ENCODE measurements around the gene SMIM45.

SMIM45 gene

GRCh38 chr22:41974691-41975290, 22.8 kb downstream of the SMIM45 start:
- no peaks in the 10 kb centered on the region for H3K79me1 ChIP-seq (ENCODE audit: insufficient read depth, low read depth, low read length, poor library complexity, severe bottlenecking)
- no peak overlapping the region for H3K27ac Mint-ChIP-seq
- no peak overlapping the region for H3T11ph ChIP-seq (ENCODE audit: low read length)
- no peak overlapping the region for H4K8ac ChIP-seq (replicated peaks; ENCODE audit: insufficient read length, low read depth, low read length)
- no peak for TF ChIP-seq CTCF (conservative IDR thresholded peaks at IDR 0.05)
- H2AFZ ChIP-seq (ENCODE audit: low read length) = no peak overlapping the region
- no peaks in the 10 kb centered on the region for H4K20me1 ChIP-seq (ENCODE audit: control insufficient read depth, insufficient read depth, insufficient read length)
- H3K23ac ChIP-seq (ENCODE audit: insufficient read length, low read depth, low read length) = no peak overlapping the region
- H3K18ac ChIP-seq (ENCODE audit: insufficient read length, low read depth, low read length) = no peak overlapping the region
- H2BK5ac ChIP-seq (ENCODE audit: insufficient read length, low read length) = no peak overlapping the region
- H3K36me3 Mint-ChIP-seq (ENCODE audit: insufficient read depth in 1 of 3, low read depth in 3 of 3) = no peaks in the 10 kb centered on the region; a peak in 3 of 7 replicates
- H3K4ac ChIP-seq (ENCODE audit: low read depth, low read length) = no peak overlapping the region
- peaks cover 11% of the 10 kb centered on the region for H3K23me2 ChIP-seq (ENCODE audit: insufficient read length, low read depth, low read length, poor library complexity, severe bottlenecking)
- H3K27ac ChIP-seq (ENCODE audit: insufficient read length, low read depth, low read length) = no peak overlapping the region
- no peak overlapping the region for H2BK120ac ChIP-seq (ENCODE audit: low read depth, low read length, poor library complexity, severe bottlenecking)
- no peak overlapping the region for H4K91ac ChIP-seq (ENCODE audit: insufficient read length, low read depth, low read length)
- H3K27me3 Mint-ChIP-seq (ENCODE audit: low read depth) = peaks cover 86% of the 10 kb centered on the region
- H3K79me2 ChIP-seq (ENCODE audit: insufficient read depth, low read length) = no peaks in the 10 kb centered on the region
- H2BK15ac ChIP-seq (ENCODE audit: low read depth, low read length) = no peak overlapping the region
- H4K5ac ChIP-seq (ENCODE audit: insufficient read length, low read depth, low read length) = no peak overlapping the region
- no peak overlapping the region for H3K56ac ChIP-seq (ENCODE audit: insufficient read length, low read depth, low read length)
- peaks cover 4% of the 10 kb centered on the region for H3K4me1 ChIP-seq (ENCODE audit: insufficient read depth, low read length)
- H2BK20ac ChIP-seq (ENCODE audit: low read depth, low read length, poor library complexity, severe bottlenecking) = no peak overlapping the region
- no peak overlapping the region for H3K9ac ChIP-seq (ENCODE audit: extremely low read depth, insufficient read length, low read length)
- no peaks in the 10 kb centered on the region for H3K9me3 ChIP-seq (ENCODE audit: control insufficient read depth, low read depth, low read length)
- H3K9me3 Mint-ChIP-seq = no peaks in the 10 kb centered on the region; a peak in 2 of 5 replicates
- H3K4me2 ChIP-seq (ENCODE audit: insufficient read depth, insufficient read length, low read length) = no peak overlapping the region
- DNase-seq = no peak
- peaks cover 18% of the 10 kb centered on the region for H3K27me3 ChIP-seq (ENCODE audit: insufficient read depth, low read length)
- no peak overlapping the region for H3K14ac ChIP-seq (ENCODE audit: insufficient read depth, low read length)
- WGBS (ENCODE audit: extremely low coverage, insufficient read length, low lambda C conversion rate) = no CpG with 5 or more reads among the region's 10 CpGs
- H2AK5ac ChIP-seq (ENCODE audit: insufficient read length, low read length) = no peak overlapping the region
- no peak overlapping the region for H2BK12ac ChIP-seq (ENCODE audit: insufficient read length, low read depth, low read length)
- H3K4me3 Mint-ChIP-seq = no peak overlapping the region
- peaks cover 32% of the 10 kb centered on the region in 2 experiments for H3K4me1 Mint-ChIP-seq
